Left lung (tissue), 10 donors: ENCODE measurements around the gene DEDD2. TPM values are rescaled to one million over a fixed set of nuclear protein-coding genes. Genes with fewer than 3 reads are reported as not detected.

Experiments used
- ATAC-seq: fragments of 200-7000 bp; cut with Tn5 transposase; one replicate; pipeline ENCODE4 v1.9.1; 2020; ENCODE audit warnings: moderate library complexity
- DNase-seq, 4 donors: peaks; one replicate each; pipeline ENCODE4 v3.0.0-alpha.2; 2013 to 2020
- H3K27ac ChIP-seq, 2 donors: fragments of 200-600 bp; sonication (generic) in 1 of 2; one replicate each; pipeline versions ENCODE4 v1.5.0 to v1.8.0; 2020 to 2021
- H3K27me3 ChIP-seq, 2 donors: fragments of 200-600 bp; sonication (generic) in 1 of 2; one replicate each; pipeline versions ENCODE4 v1.5.0 to v1.8.0; 2020 to 2021
- H3K36me3 ChIP-seq, 2 donors: fragments of 200-600 bp; sonication (generic) in 1 of 2; one replicate each; pipeline versions ENCODE4 v1.5.0 to v1.8.0; 2020 to 2021
- H3K4me1 ChIP-seq, 2 donors: fragments of 200-600 bp; one replicate each; pipeline ENCODE4 v1.8.0; 2021
- H3K4me3 ChIP-seq, 2 donors: fragments of 200-600 bp; sonication (generic) in 1 of 2; one replicate each; pipeline versions ENCODE4 v1.5.0 to v1.8.0; 2020 to 2021; ENCODE audit warnings: mild to moderate bottlenecking in 1 of 2
- H3K9me3 ChIP-seq, 2 donors: fragments of 200-600 bp; sonication (generic) in 1 of 2; one replicate each; pipeline versions ENCODE4 v1.5.0 to v1.8.0; 2020 to 2021
- intact Hi-C, 2 donors: fragments of 100-400 bp; cut with DNase I; formaldehyde crosslinking; loops; one replicate each; pipeline versions ENCODE4 v1.11.2 to v1.14.2; 2022
- polyA plus RNA-seq, 6 donors: library from polyadenylated mRNA; unstranded; fragments of 120-200 nt; gene quantifications; one replicate each; pipeline ENCODE4 v1.2.1, GENCODE V29; 2013; ENCODE audit not compliant: insufficient read length in 6 of 6
- total RNA-seq, 2 donors: library from RNA; stranded (reverse); fragmentation: NEBNext Ultra II Directional; extraction: Animal tissue kit (Norgen Biotek cat#: 25700); gene quantifications; one replicate each; pipeline ENCODE4 v1.2.1, GENCODE V29; 2021
- TF ChIP-seq, protein P1 (sequence below), 2 donors: fragments of 200-600 bp; sonication (generic) in 1 of 2; IDR thresholded peaks; one replicate each; pipeline versions ENCODE4 v1.5.0 to v1.8.0; 2021; ENCODE audit warnings: antibody characterized with exemption in 2 of 2
- donor health status: DM: no; HTN: yes; CAD: no.
- donor health status: DM: no; HTN: no; CAD: no.

The DEDD2 gene
- total and polyA plus RNA-seq, 8 donors: 15.7 to 34.8 (median 21.0) TPM

DNA sequence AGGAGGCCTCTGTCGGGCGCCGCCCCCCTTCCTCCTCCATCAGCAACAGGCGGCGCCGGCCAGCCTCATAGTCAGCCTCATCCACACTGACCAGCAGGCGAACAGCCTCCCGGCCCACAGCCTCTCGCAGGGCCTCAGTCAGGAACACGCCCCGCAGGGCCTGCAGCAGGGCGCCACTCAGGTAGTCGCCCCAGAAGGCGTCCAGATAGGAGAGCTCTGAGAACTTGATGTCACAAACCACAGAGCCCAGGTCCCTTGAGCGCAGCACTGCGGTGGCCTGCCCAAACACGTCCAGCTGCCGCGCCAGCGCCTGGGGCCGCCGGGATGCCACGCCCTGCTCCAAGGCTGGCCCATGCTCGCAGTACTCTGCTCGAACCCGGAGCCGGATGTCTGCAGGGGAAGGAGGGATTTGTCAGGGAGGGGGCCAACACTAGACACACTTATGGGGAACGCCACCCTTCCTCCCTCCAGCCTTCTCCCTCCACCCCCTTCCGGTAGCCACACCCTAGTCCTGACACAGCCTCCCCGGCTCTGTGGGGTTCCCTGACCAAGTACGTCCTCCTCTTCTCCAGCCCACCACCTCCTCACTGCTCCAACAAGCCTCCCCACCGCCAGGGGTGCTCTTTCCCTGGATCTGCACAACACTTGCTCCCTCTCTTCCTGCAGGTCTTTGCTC, 17.9 kb downstream of the DEDD2 start:
- peak overlapping the region; percentile 35 to 98 for H3K27ac ChIP-seq
- H3K36me3 ChIP-seq: peaks cover 0 to 80% of the 10 kb centered on the region in 2 donors
- DNase-seq (peak in 2 of 4 donors; percentile 83 to 93), ATAC-seq (peak; percentile 52)
- no peaks in the 10 kb centered on the region for H3K9me3 ChIP-seq
- TF ChIP-seq, protein P1, sequence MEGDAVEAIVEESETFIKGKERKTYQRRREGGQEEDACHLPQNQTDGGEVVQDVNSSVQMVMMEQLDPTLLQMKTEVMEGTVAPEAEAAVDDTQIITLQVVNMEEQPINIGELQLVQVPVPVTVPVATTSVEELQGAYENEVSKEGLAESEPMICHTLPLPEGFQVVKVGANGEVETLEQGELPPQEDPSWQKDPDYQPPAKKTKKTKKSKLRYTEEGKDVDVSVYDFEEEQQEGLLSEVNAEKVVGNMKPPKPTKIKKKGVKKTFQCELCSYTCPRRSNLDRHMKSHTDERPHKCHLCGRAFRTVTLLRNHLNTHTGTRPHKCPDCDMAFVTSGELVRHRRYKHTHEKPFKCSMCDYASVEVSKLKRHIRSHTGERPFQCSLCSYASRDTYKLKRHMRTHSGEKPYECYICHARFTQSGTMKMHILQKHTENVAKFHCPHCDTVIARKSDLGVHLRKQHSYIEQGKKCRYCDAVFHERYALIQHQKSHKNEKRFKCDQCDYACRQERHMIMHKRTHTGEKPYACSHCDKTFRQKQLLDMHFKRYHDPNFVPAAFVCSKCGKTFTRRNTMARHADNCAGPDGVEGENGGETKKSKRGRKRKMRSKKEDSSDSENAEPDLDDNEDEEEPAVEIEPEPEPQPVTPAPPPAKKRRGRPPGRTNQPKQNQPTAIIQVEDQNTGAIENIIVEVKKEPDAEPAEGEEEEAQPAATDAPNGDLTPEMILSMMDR (IDR thresholded peaks at IDR 0.05): peak in 1 of 2 donors; percentile 40
- peak overlapping the region in 1 of 2 donors; percentile 34 for H3K4me3 ChIP-seq
- no peaks in the 10 kb centered on the region for H3K27me3 ChIP-seq
- intact Hi-C loops: no loop called here
- peaks cover 0 to 94% of the 10 kb centered on the region in 2 donors for H3K4me1 ChIP-seq

GRCh38 chr19:42198676-42199439, 18.6 kb downstream of the DEDD2 start:
- TF ChIP-seq, protein P1 (IDR thresholded peaks at IDR 0.05): no peak
- Histone ChIP-seq H3K9me3 (no peaks in the 10 kb centered on the region), H3K4me3 (peak overlapping the region in 1 of 2 donors; percentile 34), H3K4me1 (peaks cover 0 to 87% of the 10 kb centered on the region in 2 donors), H3K27me3 (no peaks in the 10 kb centered on the region), H3K27ac (peak overlapping the region; percentile 35 to 98), H3K36me3 (peaks cover 0 to 72% of the 10 kb centered on the region in 2 donors)
- DNase-seq (no peak), ATAC-seq (no peak)
- intact Hi-C loops: no loop called here

- H3K36me3 ChIP-seq: peaks cover 0 to 59% of the 10 kb centered on the region in 2 donors
- peak overlapping the region in 1 of 2 donors; percentile 98 for H3K27ac ChIP-seq
- H3K9me3 ChIP-seq: peaks cover 0 to 3% of the 10 kb centered on the region in 2 donors
- TF ChIP-seq, protein P1 (IDR thresholded peaks at IDR 0.05): no peak
- intact Hi-C loops: no loop called here
- DNase-seq (no peak), ATAC-seq (no peak)
- peaks cover 0 to 76% of the 10 kb centered on the region in 2 donors for H3K4me1 ChIP-seq
- no peaks in the 10 kb centered on the region for H3K27me3 ChIP-seq
- no peak overlapping the region for H3K4me3 ChIP-seq
Measured at GRCh38 chr19:42197375-42197817, 20.1 kb downstream of the DEDD2 start.

GRCh38 chr19:42196011-42197001, 21.2 kb downstream of the DEDD2 start:
- DNase-seq (no peak), ATAC-seq (no peak)
- intact Hi-C loops: no loop called here
- Histone ChIP-seq H3K36me3 (peaks cover 0 to 49% of the 10 kb centered on the region in 2 donors), H3K4me3 (no peak overlapping the region), H3K9me3 (peaks cover 0 to 3% of the 10 kb centered on the region in 2 donors), H3K4me1 (peaks cover 0 to 76% of the 10 kb centered on the region in 2 donors), H3K27ac (peak overlapping the region in 1 of 2 donors; percentile 98), H3K27me3 (no peaks in the 10 kb centered on the region)
- TF ChIP-seq, protein P1 (IDR thresholded peaks at IDR 0.05): no peak
